H1 (cell line): Measurements from ENCODE around the gene PTPRD. TPM values are rescaled to one million over a fixed set of nuclear protein-coding genes. Genes with fewer than 3 reads are reported as not detected.

ENCODE experiments used
- SUZ12 ChIP-seq: fragments of 200-600 bp; sonication (generic); IDR thresholded peaks from 2 replicates; pipeline ENCODE4 v1.6.1; 2012; ENCODE audit warnings: mild to moderate bottlenecking, inconsistent platforms, low read length, moderate library complexity, mixed read lengths
- TBP ChIP-seq: IDR thresholded peaks from 2 replicates; pipeline ENCODE4 v1.6.1; 2011; ENCODE audit warnings: low read depth, low read length, improper control_type of control experiment
- polyA plus RNA-seq, 7 experiments: library from polyadenylated mRNA; depleted of rRNA in 3 of 7; stranded (reverse) in 5 of 7; unstranded in 2 of 7; fragments of >200 nt in 5 of 7; fragments of 200-250 nt in 2 of 7; gene quantifications; 1 replicate in 5 of 7; 2 replicates in 1 of 7; 4 replicates in 1 of 7; pipeline versions ENCODE4 v1.2.1 to v1.2.3, GENCODE V29; 2011 to 2013; ENCODE audit warnings: missing spikeins in 2 of 7, mixed read lengths in 2 of 7
- total RNA-seq: library from RNA; stranded (reverse); fragmentation: NEBNext Ultra II Directional; extraction: Animal tissue kit (Norgen Biotek cat#: 25700); gene quantifications from 2 replicates; pipeline ENCODE4 v1.2.1, GENCODE V29; 2021
- TF ChIP-seq, protein P1 (sequence below): fragments of 300-600 bp; sonication (generic); IDR thresholded peaks from 2 replicates; pipeline ENCODE4 v1.7.1; 2012; ENCODE audit warnings: low read length, moderate library complexity, mild to moderate bottlenecking, inconsistent platforms; ENCODE audit not compliant: insufficient replicate concordance
- TF ChIP-seq, protein P2 (sequence below): IDR thresholded peaks from 2 replicates; pipeline ENCODE4 v1.6.1; 2011; ENCODE audit warnings: low read length, improper control_type of control experiment

PTPRD gene
- total and polyA plus RNA-seq, 2 of the 8 experiments (the other 6 are each of a cell fraction or from before 2014, with no cell fraction given) = 17.2 to 77.0 TPM

DNA sequence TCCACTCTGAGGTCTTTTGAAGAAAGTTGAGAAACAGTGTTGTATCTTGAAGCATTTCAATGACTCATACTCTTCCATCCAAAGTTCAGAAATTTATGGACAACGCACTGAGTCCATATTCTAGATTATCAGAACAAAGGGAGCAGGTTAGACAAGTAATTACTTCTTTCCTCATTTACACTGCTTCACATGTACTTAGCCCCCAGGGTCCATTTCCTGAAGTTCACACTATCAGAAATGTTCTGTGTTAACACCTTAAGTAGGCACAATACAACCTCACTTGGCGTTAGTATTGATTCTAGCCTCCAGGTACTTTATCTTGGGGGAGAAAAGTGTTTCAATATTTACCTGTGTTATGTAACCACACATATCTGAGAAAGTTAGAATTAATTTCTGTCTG, 2325.3 kb downstream of the PTPRD start (continued):
- TF ChIP-seq, protein P1, sequence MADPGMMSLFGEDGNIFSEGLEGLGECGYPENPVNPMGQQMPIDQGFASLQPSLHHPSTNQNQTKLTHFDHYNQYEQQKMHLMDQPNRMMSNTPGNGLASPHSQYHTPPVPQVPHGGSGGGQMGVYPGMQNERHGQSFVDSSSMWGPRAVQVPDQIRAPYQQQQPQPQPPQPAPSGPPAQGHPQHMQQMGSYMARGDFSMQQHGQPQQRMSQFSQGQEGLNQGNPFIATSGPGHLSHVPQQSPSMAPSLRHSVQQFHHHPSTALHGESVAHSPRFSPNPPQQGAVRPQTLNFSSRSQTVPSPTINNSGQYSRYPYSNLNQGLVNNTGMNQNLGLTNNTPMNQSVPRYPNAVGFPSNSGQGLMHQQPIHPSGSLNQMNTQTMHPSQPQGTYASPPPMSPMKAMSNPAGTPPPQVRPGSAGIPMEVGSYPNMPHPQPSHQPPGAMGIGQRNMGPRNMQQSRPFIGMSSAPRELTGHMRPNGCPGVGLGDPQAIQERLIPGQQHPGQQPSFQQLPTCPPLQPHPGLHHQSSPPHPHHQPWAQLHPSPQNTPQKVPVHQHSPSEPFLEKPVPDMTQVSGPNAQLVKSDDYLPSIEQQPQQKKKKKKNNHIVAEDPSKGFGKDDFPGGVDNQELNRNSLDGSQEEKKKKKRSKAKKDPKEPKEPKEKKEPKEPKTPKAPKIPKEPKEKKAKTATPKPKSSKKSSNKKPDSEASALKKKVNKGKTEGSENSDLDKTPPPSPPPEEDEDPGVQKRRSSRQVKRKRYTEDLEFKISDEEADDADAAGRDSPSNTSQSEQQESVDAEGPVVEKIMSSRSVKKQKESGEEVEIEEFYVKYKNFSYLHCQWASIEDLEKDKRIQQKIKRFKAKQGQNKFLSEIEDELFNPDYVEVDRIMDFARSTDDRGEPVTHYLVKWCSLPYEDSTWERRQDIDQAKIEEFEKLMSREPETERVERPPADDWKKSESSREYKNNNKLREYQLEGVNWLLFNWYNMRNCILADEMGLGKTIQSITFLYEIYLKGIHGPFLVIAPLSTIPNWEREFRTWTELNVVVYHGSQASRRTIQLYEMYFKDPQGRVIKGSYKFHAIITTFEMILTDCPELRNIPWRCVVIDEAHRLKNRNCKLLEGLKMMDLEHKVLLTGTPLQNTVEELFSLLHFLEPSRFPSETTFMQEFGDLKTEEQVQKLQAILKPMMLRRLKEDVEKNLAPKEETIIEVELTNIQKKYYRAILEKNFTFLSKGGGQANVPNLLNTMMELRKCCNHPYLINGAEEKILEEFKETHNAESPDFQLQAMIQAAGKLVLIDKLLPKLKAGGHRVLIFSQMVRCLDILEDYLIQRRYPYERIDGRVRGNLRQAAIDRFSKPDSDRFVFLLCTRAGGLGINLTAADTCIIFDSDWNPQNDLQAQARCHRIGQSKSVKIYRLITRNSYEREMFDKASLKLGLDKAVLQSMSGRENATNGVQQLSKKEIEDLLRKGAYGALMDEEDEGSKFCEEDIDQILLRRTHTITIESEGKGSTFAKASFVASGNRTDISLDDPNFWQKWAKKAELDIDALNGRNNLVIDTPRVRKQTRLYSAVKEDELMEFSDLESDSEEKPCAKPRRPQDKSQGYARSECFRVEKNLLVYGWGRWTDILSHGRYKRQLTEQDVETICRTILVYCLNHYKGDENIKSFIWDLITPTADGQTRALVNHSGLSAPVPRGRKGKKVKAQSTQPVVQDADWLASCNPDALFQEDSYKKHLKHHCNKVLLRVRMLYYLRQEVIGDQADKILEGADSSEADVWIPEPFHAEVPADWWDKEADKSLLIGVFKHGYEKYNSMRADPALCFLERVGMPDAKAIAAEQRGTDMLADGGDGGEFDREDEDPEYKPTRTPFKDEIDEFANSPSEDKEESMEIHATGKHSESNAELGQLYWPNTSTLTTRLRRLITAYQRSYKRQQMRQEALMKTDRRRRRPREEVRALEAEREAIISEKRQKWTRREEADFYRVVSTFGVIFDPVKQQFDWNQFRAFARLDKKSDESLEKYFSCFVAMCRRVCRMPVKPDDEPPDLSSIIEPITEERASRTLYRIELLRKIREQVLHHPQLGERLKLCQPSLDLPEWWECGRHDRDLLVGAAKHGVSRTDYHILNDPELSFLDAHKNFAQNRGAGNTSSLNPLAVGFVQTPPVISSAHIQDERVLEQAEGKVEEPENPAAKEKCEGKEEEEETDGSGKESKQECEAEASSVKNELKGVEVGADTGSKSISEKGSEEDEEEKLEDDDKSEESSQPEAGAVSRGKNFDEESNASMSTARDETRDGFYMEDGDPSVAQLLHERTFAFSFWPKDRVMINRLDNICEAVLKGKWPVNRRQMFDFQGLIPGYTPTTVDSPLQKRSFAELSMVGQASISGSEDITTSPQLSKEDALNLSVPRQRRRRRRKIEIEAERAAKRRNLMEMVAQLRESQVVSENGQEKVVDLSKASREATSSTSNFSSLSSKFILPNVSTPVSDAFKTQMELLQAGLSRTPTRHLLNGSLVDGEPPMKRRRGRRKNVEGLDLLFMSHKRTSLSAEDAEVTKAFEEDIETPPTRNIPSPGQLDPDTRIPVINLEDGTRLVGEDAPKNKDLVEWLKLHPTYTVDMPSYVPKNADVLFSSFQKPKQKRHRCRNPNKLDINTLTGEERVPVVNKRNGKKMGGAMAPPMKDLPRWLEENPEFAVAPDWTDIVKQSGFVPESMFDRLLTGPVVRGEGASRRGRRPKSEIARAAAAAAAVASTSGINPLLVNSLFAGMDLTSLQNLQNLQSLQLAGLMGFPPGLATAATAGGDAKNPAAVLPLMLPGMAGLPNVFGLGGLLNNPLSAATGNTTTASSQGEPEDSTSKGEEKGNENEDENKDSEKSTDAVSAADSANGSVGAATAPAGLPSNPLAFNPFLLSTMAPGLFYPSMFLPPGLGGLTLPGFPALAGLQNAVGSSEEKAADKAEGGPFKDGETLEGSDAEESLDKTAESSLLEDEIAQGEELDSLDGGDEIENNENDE = no peak
- TF ChIP-seq, protein P2, sequence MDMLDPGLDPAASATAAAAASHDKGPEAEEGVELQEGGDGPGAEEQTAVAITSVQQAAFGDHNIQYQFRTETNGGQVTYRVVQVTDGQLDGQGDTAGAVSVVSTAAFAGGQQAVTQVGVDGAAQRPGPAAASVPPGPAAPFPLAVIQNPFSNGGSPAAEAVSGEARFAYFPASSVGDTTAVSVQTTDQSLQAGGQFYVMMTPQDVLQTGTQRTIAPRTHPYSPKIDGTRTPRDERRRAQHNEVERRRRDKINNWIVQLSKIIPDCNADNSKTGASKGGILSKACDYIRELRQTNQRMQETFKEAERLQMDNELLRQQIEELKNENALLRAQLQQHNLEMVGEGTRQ = no peak
- no peak for TF ChIP-seq TBP
- TF ChIP-seq SUZ12 = no peak
